GM18499 (cell line): ENCODE data around the gene PPP2R2B.

Experiments used
- ATAC-seq: cut with Tn5 transposase; IDR thresholded peaks from one replicate; pipeline ENCODE4 v1.9.1; 2021; ENCODE audit warnings: moderate number of reproducible peaks; ENCODE audit not compliant: insufficient read depth, unreplicated experiment

Gene PPP2R2B

DNA sequence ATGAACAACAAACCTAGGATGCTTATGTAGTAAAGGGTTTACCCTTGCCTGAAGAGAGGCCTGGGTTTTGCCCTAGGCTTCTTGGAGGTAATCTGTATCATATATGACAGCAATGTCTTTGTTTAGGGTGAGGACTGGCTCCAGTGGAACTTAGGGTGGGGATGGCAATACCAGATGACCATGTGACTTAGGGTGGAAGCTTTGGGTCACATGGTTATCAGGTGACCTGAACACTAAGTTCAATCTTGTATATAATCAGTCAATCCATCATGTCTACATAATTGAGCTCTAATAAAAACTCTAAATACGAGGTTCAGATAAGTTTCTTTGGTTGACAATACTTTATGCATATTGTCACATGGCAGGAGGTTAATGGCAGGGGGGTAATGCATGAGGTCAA is 10.6 kb upstream of the PPP2R2B start:
- ATAC-seq: no peak

DNA sequence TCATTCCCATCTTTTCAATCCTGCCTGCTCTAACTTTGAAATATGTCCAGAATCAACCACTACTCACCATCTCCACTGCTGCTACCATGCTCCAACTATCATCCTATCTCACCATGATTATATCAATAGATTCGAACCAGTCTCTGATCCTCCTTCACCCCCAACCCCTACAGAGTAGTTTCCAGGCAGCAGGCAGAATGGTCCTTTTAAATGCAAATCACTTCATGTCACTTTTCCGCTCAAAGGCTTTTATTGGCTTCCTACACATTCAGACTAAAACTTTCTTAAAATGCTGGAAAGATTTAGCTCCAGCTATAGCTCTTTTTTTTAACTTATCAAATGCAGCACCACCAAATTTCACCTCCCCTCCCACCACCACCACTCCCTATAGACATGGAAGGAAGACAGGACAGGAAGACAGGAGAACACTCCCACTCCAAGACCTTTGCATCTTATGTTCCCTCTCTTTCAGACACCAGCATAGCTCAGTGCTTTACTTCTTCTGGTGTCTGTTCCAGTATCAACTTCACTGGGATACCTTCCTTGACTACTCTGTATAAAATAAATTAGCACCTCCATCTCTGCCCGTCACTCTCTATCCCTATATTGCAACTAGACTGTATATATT is 9.9 kb upstream of the PPP2R2B start:
- ATAC-seq: no peak

DNA sequence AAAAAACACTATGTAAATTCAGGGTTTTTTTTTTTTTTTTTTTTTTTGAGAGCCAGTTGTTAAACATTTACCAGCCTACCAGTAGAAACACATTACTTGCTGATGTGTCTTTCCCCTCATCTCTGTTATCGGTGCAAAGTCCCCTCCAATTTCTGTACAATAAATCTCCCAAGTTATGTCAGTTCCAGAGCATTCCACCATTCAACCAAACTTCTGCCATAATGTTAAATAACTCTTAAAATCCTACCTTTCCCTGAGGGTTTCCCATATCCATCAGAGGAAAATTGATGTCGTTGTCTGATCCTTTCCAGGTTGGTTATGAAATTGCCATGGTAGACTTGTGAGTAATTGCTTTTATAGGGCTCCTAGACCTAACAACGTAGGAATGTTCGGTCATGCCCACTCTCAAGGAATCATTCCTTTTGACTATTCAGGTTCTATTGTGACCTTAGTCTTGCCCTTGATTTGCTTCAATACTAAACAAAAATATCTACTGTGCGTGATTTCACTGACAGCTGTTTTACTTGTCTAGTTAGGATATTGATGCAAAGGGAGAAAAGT is 5.6 kb upstream of the PPP2R2B start:
- no peak for ATAC-seq

DNA sequence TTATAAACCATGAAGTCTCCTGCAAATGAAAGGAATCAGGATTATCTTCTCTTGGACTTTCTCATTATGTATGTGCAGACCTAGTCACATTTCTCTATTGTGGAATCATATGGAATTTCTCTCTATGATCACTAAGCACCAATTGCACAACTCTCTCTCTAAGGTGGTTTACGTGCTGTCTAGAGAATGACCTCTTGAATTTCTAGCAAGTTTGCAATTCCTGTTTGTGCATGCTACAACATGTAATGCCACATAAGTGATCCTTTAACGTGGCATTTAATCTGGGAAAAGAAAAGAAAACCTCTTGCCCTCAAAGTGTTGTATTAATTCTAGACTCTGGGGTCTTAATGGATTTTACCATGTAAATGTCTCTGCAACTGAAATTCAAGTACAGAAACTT is 5.0 kb upstream of the PPP2R2B start:
- no peak for ATAC-seq

DNA sequence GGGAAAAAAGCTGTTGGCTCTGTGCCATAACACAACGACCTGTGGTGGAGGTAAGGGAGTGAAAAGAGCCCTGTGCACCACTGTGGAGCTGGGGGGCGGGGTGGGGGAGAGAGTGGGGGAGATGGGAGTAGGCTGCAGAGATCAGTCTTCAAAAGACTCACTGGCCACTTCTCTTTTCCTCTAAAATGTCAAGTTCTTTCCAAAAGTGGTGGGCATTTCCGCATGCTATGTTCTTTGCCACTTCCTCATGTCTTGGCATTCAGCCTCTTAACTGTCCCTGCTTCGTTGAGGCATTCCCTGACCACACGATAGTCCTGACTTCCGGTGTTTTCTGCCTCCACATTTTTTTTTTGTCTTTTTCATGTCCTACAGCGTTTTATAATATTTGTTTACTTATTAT is 2.4 kb upstream of the PPP2R2B start:
- no peak for ATAC-seq

DNA sequence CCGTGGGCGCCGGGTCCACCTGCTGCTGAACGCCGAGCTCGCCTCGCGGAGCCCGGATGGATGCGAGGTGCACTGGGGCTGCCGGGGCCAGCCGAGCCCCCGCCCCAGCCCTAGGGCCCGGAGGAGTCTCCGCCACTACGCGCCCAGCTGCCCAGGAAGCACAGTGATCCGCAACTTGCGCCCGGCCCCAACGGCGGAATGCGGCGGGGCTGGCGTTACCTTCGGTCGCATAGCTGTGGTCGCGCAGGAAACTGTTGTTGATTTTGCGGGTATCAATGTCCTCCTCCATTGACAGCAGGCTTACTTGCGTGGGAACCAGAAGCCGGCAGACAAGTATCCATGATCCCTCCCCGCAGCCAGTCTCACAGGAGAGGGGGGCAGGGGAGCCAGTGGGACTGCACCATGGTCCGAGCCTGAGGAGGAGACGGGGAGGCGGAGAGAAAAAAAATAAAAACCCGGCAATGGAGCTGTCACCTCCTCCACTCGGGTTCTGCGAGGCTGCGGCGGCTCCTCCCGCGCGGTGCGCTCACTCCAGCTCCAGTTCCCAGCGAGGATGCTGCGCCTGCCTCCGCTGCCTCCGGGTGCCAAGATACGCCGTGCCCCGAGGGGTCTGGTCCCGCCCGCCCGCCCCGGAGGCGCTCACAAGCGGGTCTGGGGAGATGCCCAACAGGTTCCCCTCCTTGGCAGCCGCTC is 628 bp downstream of the PPP2R2B start:
- ATAC-seq: no peak

DNA sequence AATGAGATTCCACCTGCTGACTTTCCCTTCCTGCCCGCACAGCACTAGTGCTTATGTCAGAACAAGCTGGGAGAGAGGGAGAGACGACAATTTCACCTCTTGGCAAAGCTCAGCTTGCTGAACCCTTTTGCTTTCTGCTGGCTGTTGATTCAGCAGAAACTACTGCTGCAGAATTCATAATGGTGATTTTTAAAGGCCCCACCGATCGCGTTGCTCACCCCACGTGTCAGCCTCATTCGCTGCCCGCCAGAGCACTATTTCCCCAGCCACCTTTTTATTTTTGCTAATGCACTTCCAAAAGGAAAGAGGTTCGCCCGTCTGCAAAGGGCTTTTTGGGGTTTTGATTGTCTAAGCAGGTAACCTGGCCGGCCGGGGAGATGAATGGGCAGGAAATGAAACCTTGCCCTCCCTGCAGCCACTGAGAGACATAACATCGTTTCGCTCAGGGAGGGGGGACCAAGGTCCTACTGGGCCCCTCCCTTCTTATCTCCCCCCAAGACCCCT is 1.3 kb downstream of the PPP2R2B start:
- ATAC-seq: no peak

DNA sequence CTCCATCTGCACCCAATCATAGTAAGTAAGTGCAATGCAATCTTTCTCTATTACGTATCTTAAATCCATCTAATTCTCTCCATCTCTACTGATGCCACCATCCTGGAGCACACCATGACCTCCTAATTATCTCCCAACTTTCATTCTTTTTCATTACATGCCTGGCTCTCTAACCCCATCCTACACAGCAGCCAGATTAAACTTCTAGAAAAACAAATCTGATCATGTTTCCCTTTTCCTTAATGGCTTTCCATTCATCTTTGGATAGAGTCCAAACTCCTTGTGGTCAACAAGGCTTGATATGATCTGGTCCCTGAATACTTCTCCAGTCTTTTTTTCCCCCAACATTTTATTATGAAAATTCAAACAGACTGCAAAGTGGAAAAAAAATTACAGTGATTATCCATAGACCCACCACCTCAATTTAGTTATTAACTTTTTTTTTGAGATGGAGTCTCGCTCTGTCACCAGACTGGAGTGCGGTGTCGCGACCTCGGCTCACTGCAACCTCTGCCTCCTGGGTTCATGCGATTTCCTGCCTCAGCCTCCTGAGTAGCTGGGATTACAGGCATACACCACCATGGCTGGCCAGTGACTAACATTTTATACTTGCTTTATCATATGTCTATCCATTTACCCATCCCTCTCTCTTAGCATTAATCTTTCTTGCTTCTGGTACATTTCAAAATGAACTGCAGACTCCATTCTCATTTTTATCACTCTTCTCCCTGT is 5.2 kb downstream of the PPP2R2B start:
- no peak for ATAC-seq

DNA sequence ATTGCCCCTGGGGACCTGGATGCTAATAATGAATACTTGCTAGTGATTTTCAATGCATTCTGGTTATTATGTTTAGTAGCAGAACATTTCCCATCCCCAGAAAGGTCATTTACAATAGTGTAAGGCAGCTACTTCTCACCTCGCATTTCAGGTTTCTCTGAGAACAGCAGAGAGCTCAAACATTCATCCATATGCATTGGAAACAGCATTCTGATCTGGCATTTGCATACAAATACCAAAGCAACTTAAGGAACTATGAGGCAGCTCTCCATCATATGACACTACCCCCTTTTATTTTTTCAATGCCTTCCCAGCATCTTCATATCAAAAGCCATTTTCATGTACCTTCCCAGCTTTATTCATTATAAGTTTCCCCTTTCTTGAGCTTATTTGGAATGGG is 6.4 kb downstream of the PPP2R2B start:
- no peak for ATAC-seq

DNA sequence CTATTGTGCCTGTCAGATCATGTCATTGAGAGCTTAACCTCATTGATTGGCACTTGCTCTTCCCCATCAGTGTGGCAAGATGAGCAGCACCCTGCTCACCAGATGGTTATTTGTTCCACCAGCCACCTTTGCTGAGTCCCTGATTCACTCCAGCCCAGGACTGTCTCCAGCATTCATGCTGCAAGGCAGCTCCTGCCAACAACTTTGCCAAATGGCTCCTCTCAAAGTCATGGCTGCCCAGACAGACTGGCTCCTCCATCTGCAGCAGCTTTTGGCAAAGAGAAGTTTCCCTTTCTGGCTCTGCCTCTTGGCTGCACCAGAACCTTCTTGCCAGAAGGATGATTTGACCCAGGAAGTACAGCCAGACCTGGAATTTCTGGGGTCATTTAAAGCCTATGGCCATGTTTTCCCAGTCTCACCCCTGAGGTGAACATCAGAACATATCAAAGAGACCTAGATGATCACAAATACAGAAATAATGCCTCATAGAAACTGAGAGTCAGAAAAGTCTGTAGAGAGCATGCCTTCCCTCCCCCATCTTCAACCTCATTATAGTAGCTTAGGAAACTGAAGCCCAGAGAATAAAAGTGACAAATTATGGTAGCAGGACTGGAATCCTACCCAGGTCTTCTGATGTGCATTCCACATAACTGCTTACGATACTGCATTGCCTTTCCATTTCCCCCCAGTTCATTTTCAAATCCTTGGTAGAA is 10.4 kb downstream of the PPP2R2B start:
- no peak for ATAC-seq

DNA sequence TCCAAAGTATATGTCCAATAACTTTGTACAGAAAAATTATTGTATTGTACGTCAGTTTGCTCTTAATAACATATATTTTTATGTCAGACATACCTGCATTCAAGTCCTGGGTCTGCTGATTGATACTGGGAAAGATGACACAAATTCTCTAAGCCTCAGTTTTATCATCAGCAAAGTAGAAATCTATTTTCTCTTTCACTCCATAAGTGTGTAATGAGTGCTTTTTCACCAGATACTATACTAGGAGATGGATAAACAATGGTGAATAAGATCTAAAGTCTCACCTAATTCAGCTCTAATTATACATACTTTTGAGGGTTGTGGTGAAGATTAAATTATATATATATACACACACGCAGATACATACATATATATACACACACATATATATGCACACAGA is 12.3 kb downstream of the PPP2R2B start:
- no peak for ATAC-seq

DNA sequence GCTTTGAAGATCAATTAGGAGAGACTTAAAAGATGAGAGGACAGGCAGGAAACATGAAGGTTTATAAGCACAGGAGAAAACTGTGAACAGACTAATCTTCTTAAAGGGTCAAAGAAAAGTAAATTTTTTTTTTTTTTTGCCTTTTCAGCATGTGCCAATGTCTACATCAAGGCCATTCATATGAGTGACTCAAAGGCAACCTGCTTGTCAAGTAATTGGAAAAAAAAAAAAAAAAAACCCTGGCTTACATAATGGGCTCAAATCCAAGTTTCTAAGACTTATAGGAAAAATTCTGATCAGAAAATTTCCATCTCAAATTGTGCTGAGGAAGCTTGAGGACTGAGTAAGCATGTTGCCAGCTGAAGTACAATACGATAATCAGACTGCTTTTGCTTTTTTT is 15.9 kb downstream of the PPP2R2B start:
- ATAC-seq: no peak

DNA sequence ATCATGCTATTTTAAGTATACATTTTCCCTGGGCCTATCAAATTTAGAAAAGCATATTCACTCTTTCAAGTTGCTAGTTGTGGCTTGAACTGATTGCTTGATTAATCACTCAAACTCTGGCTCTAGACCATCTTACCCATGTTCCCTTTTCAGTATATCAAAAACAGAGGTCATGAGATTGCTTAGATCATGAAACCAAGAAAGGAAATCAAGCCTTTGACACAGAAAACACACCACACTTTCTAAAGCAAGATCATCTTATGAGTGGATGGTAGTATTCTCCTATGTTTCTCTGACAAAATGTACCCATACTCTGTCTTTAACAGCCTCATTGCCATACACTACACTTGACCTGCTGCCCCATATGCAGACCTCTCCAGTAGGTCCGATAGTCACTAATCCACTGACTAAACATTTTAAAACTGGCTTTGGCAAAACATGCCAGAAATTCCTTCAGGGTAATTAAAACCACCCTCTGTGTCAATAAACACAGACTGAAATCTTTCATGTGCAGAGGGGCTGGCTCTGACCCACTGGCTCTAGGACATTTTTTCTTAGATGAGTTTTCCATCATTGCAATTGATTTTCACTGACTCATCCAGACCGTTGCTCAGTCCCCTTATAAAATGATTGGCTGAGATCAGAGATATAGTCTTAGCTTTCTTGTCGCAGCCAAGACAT is 18.2 kb downstream of the PPP2R2B start:
- ATAC-seq: no peak

DNA sequence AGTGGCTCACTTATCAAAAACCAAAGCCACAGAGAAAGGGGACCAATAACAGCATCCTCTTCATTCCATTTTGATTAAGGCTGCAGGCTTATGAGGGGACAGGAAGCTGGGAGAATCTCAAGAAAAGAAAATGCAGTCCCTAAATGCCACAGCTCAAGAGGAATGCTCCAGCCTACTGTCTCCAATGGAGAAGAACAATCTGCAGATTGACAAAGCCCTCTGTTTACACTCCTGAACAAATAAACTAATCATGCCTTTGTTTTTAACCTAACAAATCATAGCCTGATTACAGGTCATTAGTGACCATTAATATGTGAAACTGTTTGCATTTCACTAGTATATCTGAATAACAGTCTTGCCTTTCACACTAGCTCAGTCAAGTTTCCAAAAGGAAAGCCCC is 26.5 kb downstream of the PPP2R2B start:
- ATAC-seq: no peak

DNA sequence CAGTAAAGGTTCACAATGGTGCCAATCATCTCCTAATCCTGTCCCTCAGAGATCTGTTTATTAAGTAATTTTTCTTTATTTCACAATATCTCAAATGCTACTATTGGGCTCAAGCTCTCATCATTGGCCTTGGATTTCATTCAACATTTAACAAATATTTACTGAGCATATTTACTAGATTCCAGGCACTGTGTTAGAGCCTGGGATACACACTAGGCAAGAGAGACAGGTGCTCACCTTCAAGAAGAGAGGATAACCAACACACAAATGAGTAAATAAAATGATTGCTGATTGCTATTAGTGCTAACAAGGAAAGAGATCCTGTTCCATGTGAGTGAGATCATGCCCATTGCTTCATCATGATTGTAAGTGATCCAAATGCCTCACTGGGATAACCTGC is 27.4 kb downstream of the PPP2R2B start:
- ATAC-seq: no peak

DNA sequence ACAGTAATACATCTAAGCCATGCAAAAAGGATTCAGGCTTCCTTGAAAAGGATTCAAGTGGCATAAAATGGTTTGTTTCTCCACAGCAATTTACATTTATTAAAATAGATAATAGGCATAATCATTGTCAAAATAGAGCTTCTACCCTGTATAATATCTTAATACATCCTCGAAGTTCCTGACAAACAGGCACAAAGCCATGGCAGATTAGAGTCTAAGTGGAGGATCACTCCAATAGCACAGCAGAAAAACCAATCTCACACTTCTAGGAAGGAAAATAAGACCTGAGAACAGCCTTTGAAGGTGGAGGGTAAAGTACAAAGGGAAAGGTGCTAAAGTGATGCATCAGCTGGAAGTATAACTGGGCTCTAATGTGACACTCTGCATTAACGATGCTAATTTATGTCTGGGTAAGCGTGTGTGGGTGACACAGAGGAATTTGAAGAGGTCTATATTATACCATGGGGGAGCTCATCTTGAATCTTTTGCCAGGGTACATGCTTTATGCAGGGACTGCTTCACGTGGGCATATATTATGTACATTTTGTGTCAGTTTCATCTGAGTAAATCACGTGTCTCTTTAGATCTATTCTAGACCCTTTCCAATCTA is 28.8 kb downstream of the PPP2R2B start:
- no peak for ATAC-seq

DNA sequence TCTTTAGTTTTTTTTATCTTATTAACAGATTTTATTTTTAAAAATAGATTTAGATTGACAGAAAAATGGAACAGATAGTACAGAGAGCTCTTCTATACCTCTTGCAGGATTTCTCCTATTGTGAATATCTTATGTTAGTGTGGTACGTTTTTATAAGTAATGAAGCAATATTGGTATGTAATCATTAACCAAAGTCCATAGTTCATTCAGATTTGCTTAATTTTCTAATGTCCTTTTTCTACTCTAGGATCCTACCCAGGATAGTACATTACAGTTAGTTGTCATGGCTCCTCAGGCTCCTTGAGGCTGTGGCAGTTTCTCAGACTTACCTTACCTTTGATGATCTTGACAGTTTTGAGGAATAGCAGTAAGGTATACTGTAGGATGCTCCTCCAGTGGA is 30.4 kb downstream of the PPP2R2B start:
- no peak for ATAC-seq

DNA sequence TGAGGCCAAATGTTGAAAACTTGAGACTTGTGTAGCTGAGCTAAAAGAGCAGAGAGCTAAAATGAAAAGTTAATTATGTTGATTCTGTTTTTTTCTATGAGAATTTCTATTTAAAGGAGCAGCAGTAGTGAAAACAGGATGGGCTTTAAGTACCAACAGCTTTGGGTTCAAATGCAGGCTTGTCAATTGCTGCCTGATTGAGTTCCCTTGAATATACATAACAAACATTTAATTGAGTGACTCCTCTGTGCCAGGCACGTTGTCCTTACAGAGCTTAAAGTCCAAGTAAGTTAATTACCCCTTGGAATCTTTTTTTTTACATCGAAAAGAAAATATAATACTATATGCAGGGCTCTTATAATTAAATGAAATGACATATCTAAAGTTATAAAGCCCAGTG is 38.5 kb downstream of the PPP2R2B start:
- ATAC-seq: no peak

DNA sequence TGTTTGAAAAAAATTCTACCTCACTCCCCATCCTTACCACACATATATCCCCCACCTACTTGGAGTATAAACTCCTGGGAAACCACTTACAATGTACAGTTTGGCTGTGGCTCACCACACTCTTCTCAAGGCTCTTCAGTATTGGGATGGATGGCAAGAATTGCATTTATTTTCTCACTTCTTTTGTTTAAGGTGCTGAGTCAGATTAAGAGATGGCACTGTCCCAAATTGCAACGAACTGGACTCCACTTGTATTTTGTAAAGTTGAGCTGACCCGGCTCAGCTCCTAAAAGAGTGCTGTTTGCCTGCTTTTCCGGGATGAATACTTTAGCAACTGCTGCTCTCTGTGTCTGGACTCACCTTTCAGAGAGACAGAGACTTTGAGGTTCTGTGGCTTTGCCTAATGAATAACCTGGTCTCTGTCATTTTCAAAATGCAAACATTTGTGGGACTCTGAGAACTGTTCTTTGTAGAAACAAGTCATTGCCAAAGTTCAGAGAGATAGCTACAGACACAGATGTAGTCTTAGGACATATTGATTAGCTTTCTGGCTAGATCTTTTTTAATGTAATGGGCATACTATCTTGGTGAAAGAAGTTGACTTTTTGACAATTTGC is 42.2 kb downstream of the PPP2R2B start:
- no peak for ATAC-seq
